GM18498 (cell line): Measurements from ENCODE around the gene DMD.
"Not testable (repeated sequence)": the region's sequence is repeated elsewhere in the genome, so short reads cannot be mapped to it uniquely, and the experiment has no call there.

Experiments used
- ATAC-seq: cut with Tn5 transposase; IDR thresholded peaks from one replicate; pipeline ENCODE4 v1.9.1; 2021; ENCODE audit warnings: mild to moderate bottlenecking, moderate library complexity; ENCODE audit not compliant: unreplicated experiment

Gene DMD

GRCh38 chrX:32644476-32645245 is 566.7 kb downstream of the DMD start:
- no peak for ATAC-seq

GRCh38 chrX:32642283-32642682 is 569.1 kb downstream of the DMD start:
- no peak for ATAC-seq

GRCh38 chrX:32618154-32618553 is 593.2 kb downstream of the DMD start:
- no peak for ATAC-seq

- no peak for ATAC-seq
These were observed 596.6 kb downstream of the DMD start for GRCh38 chrX:32614707-32615106.

- ATAC-seq = no peak
These were observed 612.2 kb downstream of the DMD start for GRCh38 chrX:32599156-32599555.

DNA sequence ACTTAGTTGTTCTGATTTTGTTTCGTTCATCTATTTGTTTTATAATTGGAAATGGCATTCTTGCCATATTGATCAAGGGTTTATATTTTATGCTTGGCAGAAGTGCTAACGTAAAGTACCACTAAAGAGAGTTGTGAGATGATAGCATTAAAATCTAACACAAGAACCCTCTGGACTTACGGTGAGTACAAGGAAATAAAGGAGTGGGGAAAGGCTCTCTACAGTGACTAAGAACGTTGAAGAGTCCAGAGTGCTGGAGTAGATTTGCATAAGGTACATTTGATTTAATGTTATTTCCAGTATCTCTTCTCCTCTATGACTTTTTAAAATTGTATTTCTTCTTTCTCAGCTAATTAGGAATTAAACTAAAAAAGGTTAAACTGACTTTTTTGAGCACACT is 612.6 kb downstream of the DMD start:
- ATAC-seq = no peak

GRCh38 chrX:32597777-32598176 is 613.6 kb downstream of the DMD start:
- ATAC-seq = no peak

DNA sequence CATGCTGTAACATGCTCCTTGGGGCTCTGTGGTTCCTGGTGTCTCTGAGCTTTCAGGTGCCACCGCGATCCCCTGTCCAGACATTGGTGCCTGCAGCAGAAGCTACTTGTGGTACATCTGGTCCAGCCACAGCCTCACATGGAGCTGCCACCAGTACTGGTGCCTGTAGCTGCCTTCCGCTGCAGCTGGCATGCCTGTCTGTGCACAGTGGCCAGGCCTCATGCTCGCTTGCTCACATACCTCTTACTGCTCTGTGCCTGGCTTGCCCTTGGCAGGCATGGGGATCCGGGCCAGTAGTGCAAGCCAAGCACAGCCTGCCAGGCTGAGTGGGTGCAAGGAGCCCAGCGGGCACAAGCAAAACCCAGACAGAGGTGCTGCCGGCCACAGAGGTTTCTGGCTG is 618.6 kb downstream of the DMD start:
- no peak for ATAC-seq

DNA sequence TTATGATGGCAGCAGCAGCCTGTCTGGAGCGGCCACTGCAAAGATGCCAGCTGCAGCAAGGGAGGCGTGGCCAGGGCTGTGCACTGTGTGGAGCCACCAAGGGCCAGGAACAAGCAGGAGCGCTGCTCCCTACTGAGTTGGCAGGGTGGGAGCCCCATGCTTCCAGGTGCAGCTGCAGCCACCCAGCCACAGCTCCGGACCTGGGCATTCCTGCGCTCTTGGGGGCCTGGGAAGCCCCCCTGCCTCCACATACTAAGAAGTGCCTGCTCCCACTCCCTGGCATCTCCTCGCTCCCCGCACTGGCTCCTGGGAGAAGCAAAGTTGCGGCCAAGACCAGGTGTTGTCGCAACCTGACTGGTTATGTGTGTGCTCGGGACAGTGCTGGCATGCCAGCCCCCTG is 619.8 kb downstream of the DMD start:
- ATAC-seq = no peak

- no peak for ATAC-seq
These were observed 628.6 kb downstream of the DMD start for GRCh38 chrX:32582729-32583128.

DNA sequence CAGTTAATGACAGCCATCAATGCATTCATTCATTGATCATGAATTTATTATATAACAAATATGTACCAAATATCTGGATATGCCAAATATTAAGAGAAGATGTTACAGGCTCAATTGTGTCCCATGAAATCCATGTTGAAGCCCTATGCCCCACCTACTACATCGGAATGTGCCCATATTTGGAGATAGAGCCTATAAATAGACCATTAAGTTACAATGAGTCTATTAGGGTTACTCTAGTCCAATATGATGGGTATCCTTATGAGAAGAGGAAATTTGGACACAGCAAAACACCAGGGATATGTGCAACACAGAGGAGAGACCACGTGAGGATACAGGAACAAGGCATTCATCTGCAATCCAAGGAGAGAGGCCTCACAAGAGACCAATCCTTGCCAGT is 634.5 kb downstream of the DMD start:
- ATAC-seq = no peak

DNA sequence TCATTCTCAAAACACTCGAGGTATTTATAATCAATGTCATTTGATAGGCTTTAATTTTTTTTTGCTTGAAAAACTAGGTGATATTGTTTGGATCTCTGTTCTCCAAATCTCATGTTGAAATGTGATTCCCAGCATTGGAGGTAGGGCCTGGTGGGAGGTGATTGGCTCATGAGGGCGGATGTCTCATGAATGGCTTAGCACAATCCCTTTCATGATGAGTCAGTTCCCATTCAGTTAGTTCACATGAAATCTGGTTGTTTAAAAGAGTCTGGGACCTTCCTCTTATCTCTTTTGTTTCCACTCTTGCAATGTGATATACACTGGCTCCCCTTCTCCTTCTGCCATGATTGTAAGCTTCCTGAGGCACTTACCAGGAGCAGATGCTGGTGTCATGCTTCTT is 638.7 kb downstream of the DMD start:
- no peak for ATAC-seq

DNA sequence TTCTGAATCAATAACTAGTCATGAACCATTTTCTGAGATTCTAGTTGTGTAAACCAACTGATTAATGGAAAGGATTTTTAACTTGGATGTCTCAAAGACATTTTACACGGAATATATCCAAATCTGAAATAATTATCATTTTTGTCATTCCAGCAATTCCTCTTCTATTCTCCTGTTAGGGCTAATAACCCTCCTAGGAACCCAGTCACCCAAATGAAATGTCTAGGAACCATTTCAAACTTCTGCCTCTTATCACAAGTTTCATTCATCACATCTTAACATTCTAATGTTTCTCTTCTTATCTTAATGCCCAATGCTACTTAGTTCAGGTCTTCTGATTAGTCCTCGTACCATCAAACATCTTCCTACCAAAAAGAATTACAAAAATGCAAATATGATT is 639.8 kb downstream of the DMD start:
- no peak for ATAC-seq

GRCh38 chrX:32562261-32562660 is 649.1 kb downstream of the DMD start:
- ATAC-seq = no peak

DNA sequence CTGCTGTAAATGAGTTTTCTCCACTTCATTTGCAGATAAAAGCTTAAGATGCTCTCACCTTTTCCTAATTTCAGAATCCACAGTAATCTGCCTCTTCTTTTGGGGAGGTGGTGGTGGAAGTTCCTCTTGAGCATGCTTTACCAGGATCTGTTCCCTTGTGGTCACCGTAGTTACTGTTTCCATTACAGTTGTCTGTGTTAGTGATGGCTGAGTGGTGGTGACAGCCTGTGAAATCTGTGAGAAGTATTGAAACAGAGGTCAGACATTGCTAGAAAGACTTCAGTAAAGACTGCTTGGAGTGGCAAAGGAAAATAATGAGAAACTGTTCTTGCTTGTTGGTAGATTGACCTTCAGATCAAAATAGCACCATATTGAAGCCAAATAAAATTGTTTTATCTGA is 666.2 kb downstream of the DMD start:
- no peak for ATAC-seq

DNA sequence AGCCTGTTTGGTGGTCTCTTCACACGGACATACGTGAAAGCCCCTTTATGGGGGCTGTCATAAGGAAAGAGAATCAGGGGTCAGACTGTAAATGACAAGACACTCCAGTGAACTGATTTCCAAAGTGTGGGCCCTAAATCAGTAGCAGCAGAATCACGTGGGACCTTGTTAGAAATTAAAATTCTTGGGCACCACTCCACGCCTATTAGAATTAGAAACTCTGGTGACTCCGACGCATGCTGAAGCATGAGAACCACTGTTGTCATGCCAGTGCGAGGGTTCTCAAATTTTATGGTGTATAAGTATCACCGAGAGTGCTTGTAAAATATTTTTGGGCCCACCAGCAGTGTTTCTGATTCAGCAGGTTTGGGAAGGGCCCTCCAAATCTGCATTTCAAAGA is 672.8 kb downstream of the DMD start:
- no peak for ATAC-seq

- no peak for ATAC-seq
These were observed 677.5 kb downstream of the DMD start for GRCh38 chrX:32533848-32534247.

GRCh38 chrX:32532262-32532661 is 679.1 kb downstream of the DMD start:
- ATAC-seq = no peak

- ATAC-seq = no peak
These were observed 680.4 kb downstream of the DMD start for GRCh38 chrX:32530802-32531403.

DNA sequence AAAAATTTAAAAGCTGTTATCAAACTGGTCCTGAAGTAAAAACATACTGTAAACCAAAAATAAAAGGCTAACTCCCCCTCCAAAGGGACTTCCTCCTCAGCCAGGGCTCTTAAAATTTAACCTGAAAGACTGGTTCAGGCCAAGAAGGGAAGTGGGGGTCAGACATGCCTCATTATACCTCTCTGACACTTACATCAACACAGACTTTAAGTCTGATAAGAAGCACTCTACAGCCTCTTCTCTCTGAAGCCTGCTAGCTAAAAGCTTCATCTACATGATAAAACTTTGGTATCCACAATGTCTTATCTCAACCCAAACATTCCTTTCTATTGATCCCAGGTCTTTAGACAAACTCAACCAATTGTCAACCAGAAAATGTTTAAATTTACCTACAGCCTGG is 682.9 kb downstream of the DMD start:
- not testable (repeated sequence) for ATAC-seq

GRCh38 chrX:32525234-32525633 is 686.1 kb downstream of the DMD start:
- ATAC-seq = no peak

DNA sequence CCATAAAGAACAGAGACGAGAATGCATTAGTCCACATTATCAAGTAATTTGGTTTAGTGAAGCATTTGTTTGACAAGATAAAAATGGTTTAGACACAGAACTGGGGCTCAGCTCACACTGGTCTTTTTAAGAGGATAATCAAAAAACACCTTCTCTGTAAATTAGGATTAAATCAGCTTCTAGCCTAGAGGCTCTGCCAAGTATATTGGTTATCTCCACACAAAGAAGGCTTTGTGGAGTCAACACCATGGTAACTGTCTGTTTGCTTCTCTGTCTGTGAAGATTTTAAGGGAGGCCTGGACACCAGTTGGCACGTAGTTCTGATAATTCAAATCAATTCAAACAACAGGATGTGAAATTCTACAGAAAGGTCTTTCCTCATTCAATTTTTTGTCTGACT is 687.0 kb downstream of the DMD start:
- ATAC-seq = no peak

GRCh38 chrX:32520789-32521188 is 690.6 kb downstream of the DMD start:
- no peak for ATAC-seq
